Measurements from ENCODE around the gene PRDM15.

PRDM15 gene

GRCh38 chr21:41863439-41863740 is 15.8 kb downstream of the PRDM15 start:
- H3K4me3 ChIP-seq (ENCODE audit: low read length, poor library complexity, severe bottlenecking) = no peak overlapping the region
- no peaks in the 10 kb centered on the region for H4K20me1 ChIP-seq (ENCODE audit: insufficient read depth, low read length, poor library complexity, severe bottlenecking)
- H3K9me2 ChIP-seq (replicated peaks; ENCODE audit: low read depth, low read length) = no peaks in the 10 kb centered on the region
- H3K4me1 ChIP-seq (ENCODE audit: insufficient read depth, low read length, poor library complexity, severe bottlenecking) = peaks cover 16% of the 10 kb centered on the region
- no peaks in the 10 kb centered on the region for H3F3A ChIP-seq (ENCODE audit: low read depth)
- H2AFZ ChIP-seq (ENCODE audit: low read length) = no peak overlapping the region
- no peaks in the 10 kb centered on the region for H3K9me3 ChIP-seq (ENCODE audit: insufficient read depth, low read depth, low read length)
- no peak for TF ChIP-seq EZH2phosphoT487 (IDR thresholded peaks at IDR 0.05; ENCODE audit: borderline replicate concordance)
- no peak for TF ChIP-seq CTCF (conservative IDR thresholded peaks at IDR 0.05; ENCODE audit: low read length)
- no peak overlapping the region for H3K4me2 ChIP-seq (ENCODE audit: low read depth, low read length, poor library complexity, severe bottlenecking)
- H3K36me3 ChIP-seq (ENCODE audit: insufficient read depth, low read length) = peaks cover 15% of the 10 kb centered on the region; the same call in 1 of the 2 replicates
- 0 out of 2 replicates have a peak, but pooled peaks cover 7% of the 10 kb centered on the region for H3K79me2 ChIP-seq (ENCODE audit: insufficient read depth, low read length)
- no peak overlapping the region for H3K9ac ChIP-seq (ENCODE audit: low read depth, low read length, poor library complexity, severe bottlenecking)
- no peaks in the 10 kb centered on the region for H3K27me3 ChIP-seq (ENCODE audit: insufficient read depth, low read length, poor library complexity, severe bottlenecking)

- TF ChIP-seq EZH2phosphoT487 (IDR thresholded peaks at IDR 0.05; ENCODE audit: borderline replicate concordance) (no peak), CTCF (conservative IDR thresholded peaks at IDR 0.05; ENCODE audit: low read length) (peak; percentile 17; the same call in 1 of the 2 replicates)
- Histone ChIP-seq H3K4me2 (ENCODE audit: low read depth, low read length, poor library complexity, severe bottlenecking) (no peak overlapping the region), H3K27me3 (ENCODE audit: insufficient read depth, low read length, poor library complexity, severe bottlenecking) (no peaks in the 10 kb centered on the region), H3K9me2 (replicated peaks; ENCODE audit: low read depth, low read length) (no peaks in the 10 kb centered on the region), H3K9me3 (ENCODE audit: insufficient read depth, low read depth, low read length) (no peaks in the 10 kb centered on the region), H2AFZ (ENCODE audit: low read length) (no peak overlapping the region), H3K4me3 (ENCODE audit: low read length, poor library complexity, severe bottlenecking) (no peak overlapping the region), H3K79me2 (ENCODE audit: insufficient read depth, low read length) (0 out of 2 replicates have a peak, but pooled peaks cover 7% of the 10 kb centered on the region), H3K9ac (ENCODE audit: low read depth, low read length, poor library complexity, severe bottlenecking) (no peak overlapping the region), H3K4me1 (ENCODE audit: insufficient read depth, low read length, poor library complexity, severe bottlenecking) (peaks cover 11% of the 10 kb centered on the region), H4K20me1 (ENCODE audit: insufficient read depth, low read length, poor library complexity, severe bottlenecking) (no peaks in the 10 kb centered on the region), H3K36me3 (ENCODE audit: insufficient read depth, low read length) (peaks cover 18% of the 10 kb centered on the region; the same call in 1 of the 2 replicates), H3F3A (ENCODE audit: low read depth) (no peaks in the 10 kb centered on the region)
These were observed 17.2 kb downstream of the PRDM15 start for GRCh38 chr21:41861987-41862386.

GRCh38 chr21:41861255-41861654 is 17.9 kb downstream of the PRDM15 start:
- H3K79me2 ChIP-seq (ENCODE audit: insufficient read depth, low read length) = 0 out of 2 replicates have a peak, but pooled peaks cover 7% of the 10 kb centered on the region
- H3K27me3 ChIP-seq (ENCODE audit: insufficient read depth, low read length, poor library complexity, severe bottlenecking) = no peaks in the 10 kb centered on the region
- no peak overlapping the region for H3K9ac ChIP-seq (ENCODE audit: low read depth, low read length, poor library complexity, severe bottlenecking)
- peaks cover 26% of the 10 kb centered on the region; the same call in 1 of the 2 replicates for H3K36me3 ChIP-seq (ENCODE audit: insufficient read depth, low read length)
- no peaks in the 10 kb centered on the region for H3F3A ChIP-seq (ENCODE audit: low read depth)
- H2AFZ ChIP-seq (ENCODE audit: low read length) = no peak overlapping the region
- no peak overlapping the region for H3K4me2 ChIP-seq (ENCODE audit: low read depth, low read length, poor library complexity, severe bottlenecking)
- TF ChIP-seq CTCF (conservative IDR thresholded peaks at IDR 0.05; ENCODE audit: low read length) (no peak), EZH2phosphoT487 (IDR thresholded peaks at IDR 0.05; ENCODE audit: borderline replicate concordance) (no peak)
- H3K4me1 ChIP-seq (ENCODE audit: insufficient read depth, low read length, poor library complexity, severe bottlenecking) = peaks cover 11% of the 10 kb centered on the region
- H4K20me1 ChIP-seq (ENCODE audit: insufficient read depth, low read length, poor library complexity, severe bottlenecking) = no peaks in the 10 kb centered on the region
- H3K9me2 ChIP-seq (replicated peaks; ENCODE audit: low read depth, low read length) = no peaks in the 10 kb centered on the region
- no peaks in the 10 kb centered on the region for H3K9me3 ChIP-seq (ENCODE audit: insufficient read depth, low read depth, low read length)
- no peak overlapping the region for H3K4me3 ChIP-seq (ENCODE audit: low read length, poor library complexity, severe bottlenecking)
